Astrocyte (in vitro differentiated cells and primary cell): ENCODE measurements around the gene IGHMBP2. TPM values are rescaled to one million over a fixed set of nuclear protein-coding genes. Genes with fewer than 3 reads are reported as not detected.

Experiments
- DNase-seq: peaks from one replicate; pipeline ENCODE4 v3.0.0-alpha.2; 2010; ENCODE audit warnings: low read depth
- FAIRE-seq: peaks from 2 replicates; lab custom pipeline; 2011; peaks lifted over from hg19 to GRCh38; lab: Jason Lieb, UNC
- H2AFZ ChIP-seq: 2 replicates; pipeline ENCODE4 v1.6.0; 2012; ENCODE audit warnings: low read depth, low read length, inconsistent platforms
- H3K27ac ChIP-seq: 2 replicates; pipeline ENCODE4 v1.5.1; 2011; ENCODE audit warnings: low read depth, low read length, inconsistent platforms
- H3K27me3 ChIP-seq: 2 replicates; pipeline ENCODE4 v1.6.0; 2011; ENCODE audit warnings: low read length, inconsistent platforms; ENCODE audit not compliant: insufficient read depth
- H3K36me3 ChIP-seq: 2 replicates; pipeline ENCODE4 v1.5.1; 2011; ENCODE audit warnings: low read length, inconsistent platforms; ENCODE audit not compliant: insufficient read depth
- H3K4me1 ChIP-seq: 2 replicates; pipeline ENCODE4 v1.5.1; 2011; ENCODE audit warnings: low read length, inconsistent platforms; ENCODE audit not compliant: insufficient read depth
- H3K4me2 ChIP-seq: 2 replicates; pipeline ENCODE4 v1.6.0; 2012; ENCODE audit warnings: low read length, inconsistent platforms
- H3K4me3 ChIP-seq: 2 replicates; pipeline ENCODE4 v1.5.1; 2011; ENCODE audit warnings: low read depth, mild to moderate bottlenecking, low read length, inconsistent platforms; ENCODE audit not compliant: insufficient read depth
- H3K79me2 ChIP-seq: 2 replicates; pipeline ENCODE4 v1.6.0; 2012; ENCODE audit warnings: mild to moderate bottlenecking, low read length, inconsistent platforms; ENCODE audit not compliant: insufficient read depth
- H3K9ac ChIP-seq: 2 replicates; pipeline ENCODE4 v1.6.0; 2012; ENCODE audit warnings: mild to moderate bottlenecking, low read length, inconsistent platforms
- H3K9me3 ChIP-seq: 2 replicates; pipeline ENCODE4 v1.5.1; 2012; ENCODE audit warnings: low read depth, mild to moderate bottlenecking, low read length, inconsistent platforms; ENCODE audit not compliant: insufficient read depth
- H4K20me1 ChIP-seq: 2 replicates; pipeline ENCODE4 v1.6.0; 2012; ENCODE audit warnings: low read length, inconsistent platforms; ENCODE audit not compliant: insufficient read depth
- H3K27ac Mint-ChIP-seq: one replicate; pipeline ENCODE4 v1.8.0; 2021; ENCODE audit warnings: mild to moderate bottlenecking, mixed read lengths; ENCODE audit not compliant: unreplicated experiment
- H3K27me3 Mint-ChIP-seq: one replicate; pipeline ENCODE4 v1.8.0; 2021; ENCODE audit warnings: low read depth, mixed read lengths; ENCODE audit not compliant: unreplicated experiment
- H3K36me3 Mint-ChIP-seq: one replicate; pipeline ENCODE4 v1.8.0; 2021; ENCODE audit warnings: low read depth, mixed read lengths; ENCODE audit not compliant: unreplicated experiment
- H3K4me1 Mint-ChIP-seq: one replicate; pipeline ENCODE4 v1.8.0; 2021; ENCODE audit warnings: low read depth, mixed read lengths; ENCODE audit not compliant: unreplicated experiment
- H3K4me3 Mint-ChIP-seq: one replicate; pipeline ENCODE4 v1.8.0; 2021; ENCODE audit warnings: mild to moderate bottlenecking, moderate library complexity, mixed read lengths; ENCODE audit not compliant: unreplicated experiment
- H3K9me3 Mint-ChIP-seq: one replicate; pipeline ENCODE4 v1.8.0; 2021; ENCODE audit warnings: mild to moderate bottlenecking, mixed read lengths; ENCODE audit not compliant: unreplicated experiment
- CTCF ChIP-seq: IDR thresholded peaks from 2 replicates; pipeline ENCODE4 v1.5.1; 2011; ENCODE audit warnings: low read depth, mild to moderate bottlenecking, inconsistent platforms, low read length, moderate library complexity; ENCODE audit not compliant: insufficient read depth
- EZH2 ChIP-seq: IDR thresholded peaks from 2 replicates; pipeline ENCODE4 v1.6.1; 2012; ENCODE audit warnings: mild to moderate bottlenecking, low read length, inconsistent platforms; ENCODE audit not compliant: insufficient read depth
- total RNA-seq: library from RNA; stranded (reverse); gene quantifications from 2 replicates; pipeline ENCODE4 v1.2.1, GENCODE V29; 2021

Gene IGHMBP2
- total RNA-seq, 1 donor from 2014 or later, result 14.0 TPM

- H3K4me3 ChIP-seq, result no peak overlapping the region
- H3K36me3 ChIP-seq, result peaks cover 15% of the 10 kb centered on the region
- no peaks in the 10 kb centered on the region for H3K79me2 ChIP-seq
- Mint-ChIP-seq H3K36me3 (peaks cover 7% of the 10 kb centered on the region), H3K4me1 (no peaks in the 10 kb centered on the region), H3K27ac (no peak overlapping the region), H3K4me3 (no peak overlapping the region), H3K9me3 (no peaks in the 10 kb centered on the region), H3K27me3 (no peaks in the 10 kb centered on the region)
- no peak overlapping the region for H2AFZ ChIP-seq
- FAIRE-seq (no peak), DNase-seq (peak; percentile 55)
- no peak for TF ChIP-seq EZH2
- peak; percentile 55 for TF ChIP-seq CTCF
- H3K4me2 ChIP-seq, result peak overlapping the region; percentile 80
- peak overlapping the region; percentile 81 for H3K27ac ChIP-seq
- no peaks in the 10 kb centered on the region for H3K9me3 ChIP-seq
- H3K9ac ChIP-seq, result peak overlapping the region; percentile 70
- H3K27me3 ChIP-seq, result no peaks in the 10 kb centered on the region
- H3K4me1 ChIP-seq, result peaks cover 23% of the 10 kb centered on the region
- peaks cover 28% of the 10 kb centered on the region for H4K20me1 ChIP-seq
Measured at GRCh38 chr11:68889948-68890446, 13.7 kb upstream of the IGHMBP2 start.

GRCh38 chr11:68890490-68891231 is 13.0 kb upstream of the IGHMBP2 start:
- FAIRE-seq (peak; percentile 56), DNase-seq (peak; percentile 82)
- peak overlapping the region; percentile 70 for H3K4me3 Mint-ChIP-seq
- peak overlapping the region; percentile 70 for H3K9ac ChIP-seq
- H3K79me2 ChIP-seq, result no peaks in the 10 kb centered on the region
- no peak for TF ChIP-seq EZH2
- no peak for TF ChIP-seq CTCF
- no peaks in the 10 kb centered on the region for H3K27me3 Mint-ChIP-seq
- no peaks in the 10 kb centered on the region for H3K9me3 ChIP-seq
- no peaks in the 10 kb centered on the region for H3K4me1 Mint-ChIP-seq
- H3K27ac Mint-ChIP-seq, result no peak overlapping the region
- H4K20me1 ChIP-seq, result peaks cover 29% of the 10 kb centered on the region
- no peaks in the 10 kb centered on the region for H3K27me3 ChIP-seq
- no peak overlapping the region for H2AFZ ChIP-seq
- peaks cover 7% of the 10 kb centered on the region for H3K36me3 Mint-ChIP-seq
- no peak overlapping the region for H3K4me3 ChIP-seq
- peaks cover 15% of the 10 kb centered on the region for H3K36me3 ChIP-seq
- H3K27ac ChIP-seq, result peak overlapping the region; percentile 81
- H3K4me1 ChIP-seq, result peaks cover 23% of the 10 kb centered on the region
- H3K9me3 Mint-ChIP-seq, result no peaks in the 10 kb centered on the region
- peak overlapping the region; percentile 80 for H3K4me2 ChIP-seq
